ENCODE data around the gene NAGA. TPM values are rescaled to one million over a fixed set of nuclear protein-coding genes. Genes with fewer than 3 reads are reported as not detected.

Gene NAGA
- total and polyA plus RNA-seq, 2 donors (not counting 3 experiments of a cell fraction or from before 2014, with no cell fraction given), result 29.0 to 63.4 TPM

DNA sequence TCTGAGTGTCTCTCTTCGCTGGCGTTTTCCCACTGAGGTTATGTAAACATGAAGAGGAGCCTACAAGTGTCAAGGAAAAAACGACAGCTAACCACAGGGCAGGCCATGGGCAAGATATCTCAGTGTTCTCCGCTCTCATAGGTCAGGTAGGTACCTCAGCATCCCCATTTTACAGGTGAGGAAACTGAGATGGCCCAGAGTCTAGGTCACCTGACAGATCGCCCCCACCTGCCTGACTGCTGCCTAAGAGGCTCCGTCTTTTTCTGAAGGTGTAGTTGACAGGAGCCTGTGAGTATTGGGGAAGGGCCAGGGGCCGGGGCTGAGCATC lies 20.8 kb upstream of the NAGA start:
- ChIA-PET CTCF (interaction anchor here (0.6 to 3.0 kb wide), 26 partner anchors 11 to 394 kb away, joined by 3 to 71 read pairs (median 4); partner anchors contain the start of genes NAGA, SEPTIN3, SMDT1 and WBP2NL), POLR2A (interaction anchor here (0.6 to 1.4 kb wide), 2 partner anchors 21 to 135 kb away, joined by 3 to 4 read pairs; partner anchors contain the start of gene NAGA)
- H2AFZ ChIP-seq (ENCODE audit: low read depth, low read length), result peak overlapping the region; percentile 98
- no peaks in the 10 kb centered on the region for H3K9me1 ChIP-seq (replicated peaks; ENCODE audit: control insufficient read depth, extremely low read depth, insufficient read depth, low read length)
- H3K4me1 ChIP-seq (ENCODE audit: control insufficient read depth, extremely low read depth, insufficient read depth, low read length), result peaks cover 8% of the 10 kb centered on the region
- H3K4me2 ChIP-seq (ENCODE audit: insufficient read depth, low read length), result peak overlapping the region; percentile 96
- no TSS peak for BruUV-seq (replicated peaks)
- FAIRE-seq (no peak), DNase-seq (ENCODE audit: low read depth, low spot score) (no peak)
- no peaks in the 10 kb centered on the region for H3K27me3 ChIP-seq (ENCODE audit: control insufficient read depth in 2 of 2, insufficient read depth in 2 of 2, low read length in 2 of 2)
- no peaks in the 10 kb centered on the region for H3K9me3 ChIP-seq (replicated peaks; ENCODE audit: control insufficient read depth, insufficient read depth, low read length)
- peak overlapping the region; percentile 51 to 72 (median 70) for H3K4me3 ChIP-seq (replicated peaks in 1 of 3; ENCODE audit: insufficient read depth in 1 of 3, low read depth in 1 of 3, low read length in 3 of 3)
- peaks cover under 1 to 3% of the 10 kb centered on the region in 2 experiments for H3K36me3 ChIP-seq (ENCODE audit: control insufficient read depth in 2 of 2, extremely low read depth in 1 of 2, insufficient read depth in 2 of 2, low read length in 2 of 2)
- peaks cover 20% of the 10 kb centered on the region for H3K79me2 ChIP-seq (ENCODE audit: control insufficient read depth, insufficient read depth, low read length)
- no peaks in the 10 kb centered on the region for H4K20me1 ChIP-seq (replicated peaks; ENCODE audit: control insufficient read depth, extremely low read depth, insufficient read depth, low read length)
- dilution Hi-C loops (cut with MboI; ENCODE audit: extremely low pct_ligation_motif_present, low sequenced_read_pairs), result no loop called here
- H3K27ac ChIP-seq (ENCODE audit: insufficient read depth, low read depth, low read length), result peak overlapping the region; percentile 54
- peak overlapping the region; percentile 67 for H3K9ac ChIP-seq (replicated peaks; ENCODE audit: extremely low read depth, insufficient read depth, low read length)
- no peak for TF ChIP-seq JUN (IDR thresholded peaks at IDR 0.05; ENCODE audit: borderline replicate concordance, insufficient read depth, insufficient read length, low read depth)
- TF ChIP-seq POLR2AphosphoS5 (IDR thresholded peaks at IDR 0.05; ENCODE audit: insufficient read depth, low read depth, low read length), result no peak
- TF ChIP-seq EZH2 (IDR thresholded peaks at IDR 0.05; ENCODE audit: borderline replicate concordance, low read depth, low read length, severe bottlenecking), result no peak
- no peak for TF ChIP-seq GATA2 (IDR thresholded peaks at IDR 0.05; ENCODE audit: insufficient read depth, insufficient read length, low read depth, low read length)
- intact Hi-C loops (cut with micrococcal nuclease), result loop anchor here (1.0 to 2.0 kb wide), 4 partner anchors 23 to 395 kb away; no protein-coding TSS in a partner anchor

DNA sequence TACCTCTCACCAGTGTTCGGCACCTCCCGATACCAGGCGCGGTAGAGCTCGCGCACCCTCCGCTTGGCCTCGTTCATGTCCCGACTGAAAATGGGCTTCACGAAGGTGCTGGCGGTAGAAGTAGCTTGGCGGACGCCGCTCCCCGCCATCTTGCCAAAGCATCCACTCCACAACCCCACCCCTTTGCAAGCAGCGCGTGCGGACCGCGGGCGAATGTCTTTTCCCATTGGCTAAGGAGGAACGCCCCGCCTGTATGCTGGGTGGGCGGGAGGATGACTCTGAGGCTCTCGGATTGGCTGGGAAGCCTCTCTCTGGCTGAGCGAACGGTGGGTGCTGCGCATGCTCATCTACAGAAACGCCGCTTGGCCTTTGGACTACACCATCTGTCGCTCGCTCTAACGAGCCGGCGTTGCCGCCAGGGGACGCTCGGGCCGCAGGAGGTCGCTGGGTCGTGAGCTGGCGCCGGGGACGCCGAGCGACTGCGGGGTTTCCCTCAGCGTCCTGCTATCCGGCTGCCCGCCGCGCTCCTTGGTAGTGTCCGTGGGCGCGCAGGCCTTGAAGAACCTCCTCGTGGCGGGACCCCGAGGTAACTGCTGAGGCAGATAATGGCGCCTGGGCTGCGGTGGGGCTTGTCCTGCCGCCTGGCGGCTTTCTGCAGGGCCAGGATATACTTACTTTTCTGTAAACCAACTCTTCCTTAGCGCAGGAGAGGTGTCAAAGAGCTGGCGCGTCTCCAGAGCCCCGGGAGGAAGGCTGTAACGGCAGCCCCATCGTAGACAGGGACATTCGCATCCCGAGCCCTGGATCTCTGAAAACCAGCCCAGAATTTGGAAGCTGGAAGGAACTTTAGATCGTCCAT lies 20.2 kb upstream of the NAGA start, which contains the start of gene NDUFA6:
Gene NDUFA6 (minus strand): TSS at position 177 of the 859 bp plus-strand sequence. CDS start 28 bp downstream, at position 149.
- no TSS peak for BruUV-seq (replicated peaks)
- peak within 1 kb of the TSS; percentile 69 for H3K27ac ChIP-seq (ENCODE audit: insufficient read depth, low read depth, low read length)
- dilution Hi-C loops (cut with MboI; ENCODE audit: extremely low pct_ligation_motif_present, low sequenced_read_pairs), result no loop called here
- H2AFZ ChIP-seq (ENCODE audit: low read depth, low read length), result peak within 1 kb of the TSS; percentile 98
- peak; percentile 99 for FAIRE-seq
- H3K4me1 ChIP-seq (ENCODE audit: control insufficient read depth, extremely low read depth, insufficient read depth, low read length), result peaks cover 8% of the 10 kb centered on the region
- no peaks in the 10 kb centered on the region for H4K20me1 ChIP-seq (replicated peaks; ENCODE audit: control insufficient read depth, extremely low read depth, insufficient read depth, low read length)
- DNase-seq (ENCODE audit: low read depth, low spot score), result peak; percentile 100
- no peaks in the 10 kb centered on the region for H3K27me3 ChIP-seq (ENCODE audit: control insufficient read depth in 2 of 2, insufficient read depth in 2 of 2, low read length in 2 of 2)
- H3K36me3 ChIP-seq (ENCODE audit: control insufficient read depth in 2 of 2, extremely low read depth in 1 of 2, insufficient read depth in 2 of 2, low read length in 2 of 2), result peaks cover 2 to 9% of the 10 kb centered on the region in 2 experiments
- H3K9me3 ChIP-seq (replicated peaks; ENCODE audit: control insufficient read depth, insufficient read depth, low read length), result no peaks in the 10 kb centered on the region
- no peaks in the 10 kb centered on the region for H3K9me1 ChIP-seq (replicated peaks; ENCODE audit: control insufficient read depth, extremely low read depth, insufficient read depth, low read length)
- TF ChIP-seq FOS (IDR thresholded peaks at IDR 0.05; ENCODE audit: borderline replicate concordance, insufficient read depth, low read length), result no peak
- TF ChIP-seq, protein P1, sequence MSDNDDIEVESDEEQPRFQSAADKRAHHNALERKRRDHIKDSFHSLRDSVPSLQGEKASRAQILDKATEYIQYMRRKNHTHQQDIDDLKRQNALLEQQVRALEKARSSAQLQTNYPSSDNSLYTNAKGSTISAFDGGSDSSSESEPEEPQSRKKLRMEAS (IDR thresholded peaks at IDR 0.05; ENCODE audit: insufficient read depth, insufficient read length), result peak; percentile 41
- peak; percentile 72 for TF ChIP-seq POLR2AphosphoS5 (IDR thresholded peaks at IDR 0.05; ENCODE audit: insufficient read depth, low read depth, low read length)
- TF ChIP-seq POLR2A (IDR thresholded peaks at IDR 0.05; ENCODE audit: low read depth, low read length), result peak; percentile 88
- no peak for TF ChIP-seq MYC (IDR thresholded peaks at IDR 0.05; ENCODE audit: low read depth, low read length)
- no peak for TF ChIP-seq EZH2 (IDR thresholded peaks at IDR 0.05; ENCODE audit: borderline replicate concordance, low read depth, low read length, severe bottlenecking)
- TF ChIP-seq, protein P2, sequence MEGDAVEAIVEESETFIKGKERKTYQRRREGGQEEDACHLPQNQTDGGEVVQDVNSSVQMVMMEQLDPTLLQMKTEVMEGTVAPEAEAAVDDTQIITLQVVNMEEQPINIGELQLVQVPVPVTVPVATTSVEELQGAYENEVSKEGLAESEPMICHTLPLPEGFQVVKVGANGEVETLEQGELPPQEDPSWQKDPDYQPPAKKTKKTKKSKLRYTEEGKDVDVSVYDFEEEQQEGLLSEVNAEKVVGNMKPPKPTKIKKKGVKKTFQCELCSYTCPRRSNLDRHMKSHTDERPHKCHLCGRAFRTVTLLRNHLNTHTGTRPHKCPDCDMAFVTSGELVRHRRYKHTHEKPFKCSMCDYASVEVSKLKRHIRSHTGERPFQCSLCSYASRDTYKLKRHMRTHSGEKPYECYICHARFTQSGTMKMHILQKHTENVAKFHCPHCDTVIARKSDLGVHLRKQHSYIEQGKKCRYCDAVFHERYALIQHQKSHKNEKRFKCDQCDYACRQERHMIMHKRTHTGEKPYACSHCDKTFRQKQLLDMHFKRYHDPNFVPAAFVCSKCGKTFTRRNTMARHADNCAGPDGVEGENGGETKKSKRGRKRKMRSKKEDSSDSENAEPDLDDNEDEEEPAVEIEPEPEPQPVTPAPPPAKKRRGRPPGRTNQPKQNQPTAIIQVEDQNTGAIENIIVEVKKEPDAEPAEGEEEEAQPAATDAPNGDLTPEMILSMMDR (IDR thresholded peaks at IDR 0.05; ENCODE audit: extremely low read depth in 1 of 2, insufficient read depth in 1 of 2, low read depth in 1 of 2, low read length in 2 of 2), result peak; percentile 91 to 97
- TF ChIP-seq GATA2 (IDR thresholded peaks at IDR 0.05; ENCODE audit: insufficient read depth, insufficient read length, low read depth, low read length), result no peak
- no peak for TF ChIP-seq JUN (IDR thresholded peaks at IDR 0.05; ENCODE audit: borderline replicate concordance, insufficient read depth, insufficient read length, low read depth)
- intact Hi-C loops (cut with micrococcal nuclease), result loop anchor here (1.0 to 2.0 kb wide), 7 partner anchors 11 to 394 kb away; partner anchors contain the start of gene NAGA
- H3K4me3 ChIP-seq (replicated peaks in 1 of 3; ENCODE audit: insufficient read depth in 1 of 3, low read depth in 1 of 3, low read length in 3 of 3), result peak within 1 kb of the TSS; percentile 51 to 77 (median 72)
- H3K9ac ChIP-seq (replicated peaks; ENCODE audit: extremely low read depth, insufficient read depth, low read length), result peak within 1 kb of the TSS; percentile 72
- ChIA-PET CTCF (interaction anchor here (0.6 to 3.0 kb wide), 28 partner anchors 11 to 394 kb away, joined by 3 to 71 read pairs (median 4); partner anchors contain the start of genes CENPM, NAGA, SEPTIN3 and SMDT1), POLR2A (interaction anchor here (0.6 to 1.4 kb wide), 5 partner anchors 11 to 258 kb away, joined by 3 to 7 read pairs (median 4); partner anchors contain the start of genes NAGA and SMDT1)
- H3K79me2 ChIP-seq (ENCODE audit: control insufficient read depth, insufficient read depth, low read length), result peaks cover 20% of the 10 kb centered on the region
- peak within 1 kb of the TSS; percentile 96 for H3K4me2 ChIP-seq (ENCODE audit: insufficient read depth, low read length)

Data from endothelial cell of umbilical vein (primary cell).